Midbrain (tissue), 1 donor: ENCODE results near the gene SS18L1.
A peak's percentile ranks its signal among the peaks of the same experiment; 100 is the strongest.

Source experiments
- DNase-seq: peaks from one replicate; lab custom pipeline; 2025; lab: John Stamatoyannopoulos, UW

SS18L1 gene

DNA sequence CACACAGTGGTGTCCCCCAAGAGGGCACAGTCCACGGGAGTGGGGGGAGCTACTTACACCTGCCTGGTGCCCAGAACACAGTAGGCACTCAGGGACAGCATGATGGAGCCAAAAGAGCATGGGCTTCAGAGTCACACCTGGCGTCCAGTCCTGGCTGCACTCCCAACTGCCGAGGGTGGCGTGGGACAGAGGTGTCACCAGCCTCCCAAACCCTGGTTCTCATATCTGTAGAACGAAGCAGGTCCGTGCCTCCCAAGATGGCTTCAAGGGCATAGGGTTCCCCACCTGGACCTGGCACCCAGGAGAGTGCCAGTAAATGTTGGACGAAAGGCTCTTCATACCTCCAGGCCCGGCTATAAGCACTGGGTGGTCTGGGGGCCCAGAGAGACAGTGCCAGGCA is 67.6 kb downstream of the SS18L1 start:
- no peak for DNase-seq

DNA sequence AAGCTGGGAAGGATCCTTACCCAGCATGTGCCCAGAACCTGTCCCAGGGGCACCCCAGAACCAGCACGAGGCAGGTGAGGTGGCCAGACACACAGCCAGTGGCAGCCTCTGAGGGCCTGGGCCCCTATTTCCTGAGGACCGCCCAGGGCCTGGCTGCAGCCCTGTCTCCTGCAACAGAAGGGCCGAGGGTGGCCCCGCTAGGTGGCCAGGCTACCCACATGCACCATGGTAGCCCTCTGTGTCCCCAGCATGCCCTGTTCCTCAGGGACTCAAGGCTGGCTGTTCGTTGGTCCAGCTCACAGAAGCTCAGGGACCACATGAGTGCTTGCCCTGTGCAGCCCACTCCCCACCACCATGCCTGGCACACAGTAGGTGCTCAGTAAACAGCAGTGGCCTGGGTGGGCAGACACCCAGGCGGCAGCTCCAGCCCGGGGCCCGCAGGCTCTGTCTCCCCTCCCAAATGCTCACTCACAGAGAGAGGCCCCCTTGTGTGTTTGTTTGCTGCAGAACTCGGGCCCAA is 68.3 kb downstream of the SS18L1 start:
- DNase-seq = no peak

DNA sequence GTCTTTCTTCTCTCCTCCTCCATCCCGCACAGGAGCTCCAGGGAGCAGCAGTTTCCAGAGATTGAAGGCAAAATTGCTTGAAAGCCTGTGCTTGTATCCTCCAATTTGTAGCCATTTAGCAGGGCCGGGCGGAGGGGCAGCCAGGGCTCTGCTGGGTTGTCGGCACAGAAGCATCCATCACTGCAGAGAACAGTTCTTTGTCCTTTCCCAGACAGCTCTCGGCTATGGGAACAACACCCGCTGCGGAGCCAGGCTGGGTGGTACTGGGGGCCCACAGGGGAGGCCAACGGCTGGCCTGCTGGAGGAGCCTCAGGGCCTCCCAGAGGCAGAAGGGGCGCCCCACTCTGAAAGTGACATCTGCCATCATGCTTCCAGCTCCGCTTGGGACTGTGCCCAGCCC is 68.7 kb downstream of the SS18L1 start:
- DNase-seq = no peak

DNA sequence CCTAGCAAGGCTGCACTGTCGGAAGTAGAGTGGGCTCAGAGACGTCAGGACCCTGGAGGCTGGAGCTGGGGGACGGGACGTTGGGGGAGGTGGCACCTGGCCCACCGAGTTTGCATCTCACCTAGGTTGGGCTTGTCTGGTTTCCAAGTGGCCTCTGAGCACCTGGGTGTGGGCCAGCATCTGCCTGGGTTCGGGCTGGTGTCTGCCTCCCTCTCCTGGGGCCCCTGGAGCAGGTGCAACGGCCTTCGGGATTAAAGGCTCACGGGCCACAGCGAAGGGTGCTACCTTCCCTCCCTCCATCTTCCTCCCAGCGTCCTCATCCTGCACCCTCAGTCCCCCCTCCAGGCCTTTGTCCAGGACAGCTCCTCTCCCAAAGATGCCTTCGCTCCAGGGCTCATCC is 70.5 kb downstream of the SS18L1 start:
- no peak for DNase-seq

DNA sequence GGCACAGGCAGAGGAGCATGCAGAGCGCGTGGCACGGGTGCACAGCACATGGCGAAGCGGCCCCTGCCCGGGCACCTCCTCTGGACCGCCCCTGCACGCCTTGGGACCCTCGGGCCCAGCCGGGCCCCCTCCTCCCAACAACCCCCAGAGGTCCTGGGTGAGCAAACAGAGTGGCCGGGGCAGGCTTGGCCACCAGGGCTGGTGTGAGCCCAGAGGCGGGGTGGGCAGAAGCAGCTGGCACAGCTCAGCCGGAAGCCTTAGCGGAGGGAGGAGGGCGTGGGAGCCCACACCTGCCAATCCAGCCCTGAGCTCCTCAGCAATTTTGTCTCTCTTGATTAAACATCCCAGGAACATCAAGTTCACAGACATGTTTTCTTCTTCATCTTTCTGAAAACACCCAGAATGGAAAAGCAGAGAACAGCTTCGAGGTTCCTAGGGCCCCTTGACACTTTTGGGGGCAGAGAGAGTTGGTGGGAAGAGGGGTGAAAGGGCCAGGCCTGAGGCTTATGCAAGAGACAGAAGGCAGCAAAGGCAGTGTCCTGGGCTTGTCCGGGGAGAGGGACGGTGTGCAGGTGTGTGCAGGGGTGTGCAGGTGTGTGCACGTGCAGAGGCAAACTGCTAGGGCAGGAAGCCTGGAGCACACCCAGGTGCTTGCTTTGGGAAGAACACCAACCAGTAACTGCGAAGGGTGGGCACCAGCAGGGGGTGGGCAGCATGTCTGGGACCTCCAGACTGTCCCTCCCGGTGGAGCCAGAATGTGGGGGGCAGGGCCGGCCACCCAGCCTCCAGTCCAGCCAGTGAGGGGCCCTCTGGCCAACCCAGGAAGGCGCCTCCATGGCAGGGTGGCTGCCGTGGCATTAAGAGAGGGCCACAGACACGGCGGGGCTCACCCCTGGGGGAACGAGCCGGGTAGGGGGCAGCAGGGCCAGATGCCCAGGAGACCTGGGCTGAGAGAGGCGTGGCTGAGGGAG is 71.7 kb downstream of the SS18L1 start:
- DNase-seq = no peak

DNA sequence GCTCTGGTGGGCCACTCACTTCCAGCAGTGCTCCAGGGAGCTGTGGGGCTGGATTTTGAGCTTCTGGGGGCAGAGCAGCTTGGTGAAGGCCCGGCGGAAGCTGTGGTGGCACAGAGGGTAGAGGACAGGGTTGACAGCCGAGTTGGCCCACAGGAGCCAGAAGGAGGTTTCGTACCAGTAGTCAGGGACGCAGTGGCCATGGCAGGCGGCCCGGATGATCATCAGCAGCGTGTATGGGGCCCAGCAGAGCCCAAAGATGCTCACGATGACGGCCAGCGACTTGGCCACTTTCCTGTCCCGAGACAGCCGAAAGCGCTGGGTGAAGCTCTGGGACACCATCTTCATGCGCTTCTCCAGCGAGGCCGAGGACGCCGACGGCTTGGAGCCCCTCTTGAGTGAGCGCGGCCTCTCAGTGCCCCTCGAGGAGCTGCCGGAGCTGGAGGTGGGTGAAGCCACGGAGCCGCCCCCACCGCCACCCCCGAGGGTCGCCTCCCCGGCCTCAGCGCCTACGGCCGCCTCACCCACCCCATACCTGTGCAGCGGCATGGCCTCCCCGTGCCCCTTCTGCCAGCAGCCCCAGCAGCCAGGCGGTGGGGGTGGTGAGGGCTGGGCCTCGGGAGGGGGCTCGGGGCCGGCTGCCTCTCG is 72.5 kb downstream of the SS18L1 start:
- DNase-seq = no peak

DNA sequence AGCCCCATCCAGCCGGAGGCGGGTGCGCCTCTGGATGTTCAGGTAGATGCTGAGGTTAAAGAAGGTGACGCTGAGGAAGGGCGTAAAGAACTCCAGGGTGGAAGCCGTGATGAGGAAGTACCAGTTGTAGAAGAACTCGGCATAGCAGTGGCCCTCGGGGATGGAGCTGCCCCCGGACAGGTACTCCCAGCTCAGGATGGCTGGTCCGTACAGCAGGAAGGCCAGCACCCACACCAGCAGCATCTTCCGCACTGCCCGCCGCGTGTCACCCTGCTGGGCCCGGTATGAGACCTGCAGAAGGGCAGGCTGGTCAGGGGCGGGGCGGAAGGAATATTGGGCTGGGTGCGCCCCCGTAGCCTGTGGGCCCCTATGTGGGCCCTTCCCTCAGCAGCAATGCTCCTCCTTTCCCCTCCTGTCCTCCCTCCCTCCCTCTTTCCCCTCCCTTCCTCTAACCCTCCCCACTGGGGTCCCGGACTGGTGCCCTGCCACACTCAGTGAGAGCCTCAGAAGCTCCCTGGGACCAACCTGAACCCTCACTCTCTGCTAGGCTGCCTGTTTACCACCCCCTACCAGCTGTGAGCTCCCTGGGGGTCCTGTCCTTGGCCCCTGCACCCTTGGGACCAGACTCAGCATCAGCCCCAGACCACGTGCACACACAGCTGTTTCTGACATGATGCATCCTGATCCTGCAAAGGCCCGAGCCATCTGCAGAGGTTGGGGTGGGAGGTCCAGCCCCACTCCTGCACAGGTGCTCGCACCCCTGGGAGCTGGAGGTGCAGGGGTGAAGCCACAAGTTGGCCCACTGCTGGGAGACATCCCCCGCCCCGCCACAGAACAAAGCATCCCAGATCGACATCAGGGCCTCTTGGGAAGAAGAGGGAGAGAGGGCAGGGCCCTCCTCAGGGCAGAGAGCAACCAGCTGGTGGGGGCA is 73.3 kb downstream of the SS18L1 start:
- DNase-seq = no peak

DNA sequence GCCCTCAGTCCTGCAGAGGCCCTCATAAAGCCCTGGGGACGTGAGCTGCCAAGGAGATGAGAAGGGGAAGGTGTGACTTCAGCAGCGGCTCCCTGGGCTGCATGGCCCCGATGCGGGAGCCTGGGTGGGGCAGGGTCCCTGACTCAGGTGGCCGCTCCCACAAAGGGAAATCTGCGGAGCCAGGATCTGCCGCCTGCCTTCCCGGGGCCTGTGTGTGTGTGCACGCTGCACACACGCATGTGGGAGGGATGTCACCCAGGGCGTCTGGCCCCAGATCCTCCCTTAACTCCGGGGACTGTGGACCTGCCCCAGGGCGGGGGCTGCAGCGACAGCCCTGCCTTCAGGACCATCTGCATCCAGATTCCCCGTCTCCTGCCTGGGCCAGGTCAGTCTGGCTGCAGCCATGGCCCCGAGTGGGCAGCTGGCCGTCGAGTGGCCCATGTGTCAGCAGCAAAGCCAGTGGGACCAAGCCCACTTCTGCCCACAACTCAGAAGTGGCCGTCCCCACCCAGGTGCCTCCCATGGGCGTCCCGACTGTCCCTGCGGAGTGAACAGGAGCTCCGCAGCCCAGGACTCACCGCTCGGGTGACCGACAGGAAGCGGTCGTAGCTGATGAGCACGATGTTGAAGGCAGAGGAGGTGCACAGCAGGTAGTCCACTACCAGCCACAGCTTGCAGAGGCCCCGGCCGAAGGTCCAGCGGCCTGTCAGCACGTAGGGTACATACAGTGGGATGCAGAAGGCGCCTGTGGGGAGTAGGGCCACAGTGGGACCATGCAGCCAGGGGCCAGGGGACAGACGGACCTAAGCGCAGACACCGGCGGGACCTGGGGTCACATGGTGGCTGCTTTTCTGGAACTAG is 74.6 kb downstream of the SS18L1 start:
- DNase-seq = no peak

DNA sequence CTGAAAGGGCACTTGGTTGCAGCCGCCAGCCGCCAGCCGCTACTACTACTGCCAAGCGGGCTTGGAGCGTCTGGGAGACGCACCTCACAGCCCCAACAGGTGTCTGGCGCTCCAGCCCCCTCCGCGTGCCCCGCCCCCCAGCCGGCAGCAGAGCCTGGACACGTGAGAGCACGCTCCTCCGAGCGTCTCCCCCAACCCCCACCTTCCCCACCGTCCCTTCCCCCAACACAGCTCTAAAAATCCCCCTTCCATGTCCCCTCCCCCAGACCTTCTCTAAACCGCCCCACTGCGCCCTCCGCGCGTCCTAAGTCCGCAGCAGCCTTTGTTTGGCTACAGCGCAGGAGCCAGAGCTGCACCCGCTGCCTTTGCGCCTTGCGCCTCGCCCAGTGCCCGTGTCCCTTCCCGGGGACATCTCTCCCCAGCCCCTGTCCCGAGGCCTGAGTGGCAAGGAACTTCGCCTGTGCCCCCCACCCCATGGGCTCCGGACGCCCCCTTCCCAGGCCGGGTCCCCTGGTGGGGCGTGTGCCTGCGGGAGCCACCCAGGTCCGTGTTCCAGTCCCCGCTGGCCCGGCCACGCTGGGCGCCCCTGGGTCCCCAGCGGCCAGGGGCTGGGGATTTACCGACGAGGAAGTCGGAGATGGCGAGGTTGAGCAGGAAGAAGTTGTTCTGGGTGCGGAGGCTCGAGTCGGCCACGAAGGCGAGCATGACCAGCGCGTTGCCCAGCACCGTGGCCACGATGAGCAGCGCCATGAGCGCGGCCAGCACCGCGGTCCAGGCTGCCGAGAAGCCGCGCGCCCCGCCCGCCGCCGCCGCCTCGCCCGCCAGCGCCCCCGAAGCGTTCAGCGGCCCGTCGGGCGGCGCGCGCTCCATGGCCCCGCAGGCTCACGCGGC is 75.8 kb downstream of the SS18L1 start:
- no peak for DNase-seq

DNA sequence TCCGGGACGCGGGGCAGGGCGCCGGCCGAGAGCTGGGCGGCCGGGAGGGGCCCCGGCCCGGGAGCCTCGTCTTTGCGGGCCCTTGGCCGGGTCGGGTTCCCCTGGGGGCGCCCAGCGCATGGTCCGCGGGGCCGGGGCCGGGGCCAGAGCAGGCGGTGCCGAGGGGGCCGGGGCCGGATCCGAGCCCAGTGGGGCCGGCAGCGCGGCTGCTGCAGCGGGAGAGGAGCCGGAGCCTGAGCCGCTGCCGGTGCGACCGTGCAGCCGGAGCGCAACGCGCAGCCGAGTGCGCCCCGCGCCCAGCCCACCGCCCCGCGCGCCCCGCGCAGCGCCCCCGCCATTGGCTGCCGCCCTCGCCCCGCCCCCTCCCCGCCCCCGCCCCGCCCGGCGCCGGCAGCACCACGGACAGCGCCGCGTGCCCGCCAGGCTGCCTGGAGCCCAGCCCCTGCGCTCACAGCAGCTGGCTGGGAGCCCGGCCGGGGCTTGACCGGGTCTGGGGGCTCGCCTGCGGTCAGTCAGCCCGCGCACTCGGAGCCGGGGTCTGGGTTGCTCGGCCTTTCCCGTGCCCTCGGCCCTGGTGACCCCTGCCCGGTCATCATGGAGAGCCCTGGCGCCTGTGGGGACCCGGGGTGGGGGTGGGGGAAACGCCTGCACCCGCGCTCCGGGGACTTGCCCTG is 76.6 kb downstream of the SS18L1 start, which contains the start of gene HRH3:
TSS of gene HRH3 (minus strand) at position 287 of the 674 bp plus-strand sequence. CDS start 308 bp downstream, outside the sequence.
- DNase-seq = peak; percentile 45

DNA sequence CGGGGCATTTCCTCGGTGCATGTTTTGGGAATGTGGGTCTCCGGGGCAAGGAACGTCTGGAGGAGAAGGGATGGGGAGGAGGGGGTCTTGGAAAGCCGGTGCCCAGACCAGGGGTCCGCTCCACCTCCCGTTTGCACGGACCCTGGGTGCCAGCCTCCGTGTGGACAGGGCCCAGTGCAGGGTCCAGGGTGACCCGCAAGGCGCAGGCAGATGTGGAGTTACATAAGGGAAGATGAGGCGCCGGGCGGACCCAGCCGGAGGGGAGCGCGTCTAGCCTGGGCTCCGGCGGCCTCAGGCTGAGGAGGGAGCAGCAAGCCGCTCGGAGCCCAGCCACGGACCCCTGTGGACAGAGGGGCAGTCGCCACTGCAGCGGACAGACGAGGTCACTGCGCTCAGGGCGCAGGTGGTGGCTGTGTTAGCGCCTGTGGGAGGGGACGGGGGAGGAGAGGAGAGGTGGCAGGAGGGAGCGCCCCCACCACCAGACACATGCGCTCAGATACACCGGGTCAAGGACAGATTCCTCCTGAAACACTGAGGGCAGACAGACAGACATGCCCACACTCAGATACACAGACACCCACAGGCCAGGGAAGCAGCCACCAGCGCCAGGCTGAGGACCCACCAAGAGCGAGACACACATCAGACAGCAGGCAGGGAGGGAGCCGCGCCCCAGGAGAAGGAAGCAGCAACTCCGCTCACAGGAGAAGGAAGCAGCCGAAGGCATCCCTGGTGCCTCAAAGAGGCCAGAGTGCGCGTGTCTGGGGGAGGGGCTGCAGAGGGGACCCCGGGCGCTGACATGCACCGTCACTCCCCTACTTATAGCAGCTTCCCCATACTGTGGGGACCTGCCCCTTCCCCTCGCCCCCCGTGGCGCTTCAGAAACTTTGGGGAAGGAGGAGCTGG is 77.3 kb downstream of the SS18L1 start:
- DNase-seq = no peak

DNA sequence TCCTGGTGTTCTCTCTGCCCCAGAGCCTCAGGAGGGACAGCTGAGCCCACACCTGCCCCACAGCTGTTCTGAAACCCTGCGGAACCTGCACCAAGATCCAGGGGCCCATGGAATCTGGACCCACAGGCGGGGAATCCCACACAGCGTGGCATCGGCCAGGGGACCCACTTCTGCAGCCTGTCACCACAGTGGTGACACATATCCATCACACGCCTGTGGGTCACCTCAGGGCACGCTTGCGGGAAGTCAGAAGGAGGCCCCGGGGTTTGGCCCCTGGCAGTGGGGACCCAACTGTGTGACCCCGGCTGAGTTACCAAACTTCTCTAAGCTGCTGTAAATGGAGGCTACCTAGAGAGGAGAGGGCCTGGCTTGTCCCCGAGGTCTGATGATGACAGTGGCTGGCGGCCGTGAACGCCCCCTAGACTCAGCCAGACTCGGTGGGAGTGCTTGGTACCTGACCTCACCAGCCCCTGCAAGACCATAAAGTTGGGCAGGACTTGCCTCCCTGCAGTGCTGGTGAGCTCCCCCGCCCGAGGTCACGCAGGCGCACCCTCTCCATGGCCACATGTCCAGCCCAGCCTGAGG is 78.8 kb downstream of the SS18L1 start:
- DNase-seq = no peak

DNA sequence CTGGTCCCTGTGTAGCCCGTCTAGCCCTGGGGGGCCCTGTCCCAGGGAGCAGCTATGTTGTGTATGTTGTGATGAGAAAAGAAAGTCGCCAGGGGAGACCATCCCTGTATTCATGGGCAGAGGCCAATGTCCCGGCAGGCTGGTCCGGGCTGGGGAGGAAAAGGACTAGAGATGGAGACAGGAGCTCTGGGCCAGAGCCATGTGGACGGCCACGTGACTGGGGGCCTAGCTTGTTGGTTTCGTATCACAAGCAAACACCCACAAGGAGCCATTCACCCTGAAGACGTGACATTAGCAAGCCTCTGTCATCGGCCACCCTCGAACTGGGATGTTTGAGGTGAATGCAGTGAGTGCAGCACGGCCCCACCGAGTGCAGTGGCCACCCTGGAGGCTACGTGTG is 79.4 kb downstream of the SS18L1 start:
- no peak for DNase-seq

DNA sequence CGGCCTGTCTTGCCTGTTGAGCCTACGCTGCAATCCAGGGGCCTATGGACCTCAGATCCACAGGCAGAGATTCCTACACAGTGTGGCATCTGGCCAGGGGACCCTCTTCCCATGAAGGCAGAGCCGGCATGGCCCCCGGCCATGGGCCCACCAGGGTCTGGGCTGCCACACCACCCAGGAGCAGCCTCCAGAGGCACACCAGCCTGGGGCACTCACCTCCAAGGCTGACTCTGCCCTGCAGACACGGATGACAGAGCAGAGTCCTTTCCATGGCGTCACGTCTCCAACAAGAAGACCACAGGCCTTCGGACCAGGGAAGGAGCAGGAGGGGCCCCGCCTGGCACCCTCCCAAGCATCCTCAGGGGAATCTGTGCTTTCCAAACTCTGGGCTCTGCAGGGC is 80.0 kb downstream of the SS18L1 start:
- no peak for DNase-seq

DNA sequence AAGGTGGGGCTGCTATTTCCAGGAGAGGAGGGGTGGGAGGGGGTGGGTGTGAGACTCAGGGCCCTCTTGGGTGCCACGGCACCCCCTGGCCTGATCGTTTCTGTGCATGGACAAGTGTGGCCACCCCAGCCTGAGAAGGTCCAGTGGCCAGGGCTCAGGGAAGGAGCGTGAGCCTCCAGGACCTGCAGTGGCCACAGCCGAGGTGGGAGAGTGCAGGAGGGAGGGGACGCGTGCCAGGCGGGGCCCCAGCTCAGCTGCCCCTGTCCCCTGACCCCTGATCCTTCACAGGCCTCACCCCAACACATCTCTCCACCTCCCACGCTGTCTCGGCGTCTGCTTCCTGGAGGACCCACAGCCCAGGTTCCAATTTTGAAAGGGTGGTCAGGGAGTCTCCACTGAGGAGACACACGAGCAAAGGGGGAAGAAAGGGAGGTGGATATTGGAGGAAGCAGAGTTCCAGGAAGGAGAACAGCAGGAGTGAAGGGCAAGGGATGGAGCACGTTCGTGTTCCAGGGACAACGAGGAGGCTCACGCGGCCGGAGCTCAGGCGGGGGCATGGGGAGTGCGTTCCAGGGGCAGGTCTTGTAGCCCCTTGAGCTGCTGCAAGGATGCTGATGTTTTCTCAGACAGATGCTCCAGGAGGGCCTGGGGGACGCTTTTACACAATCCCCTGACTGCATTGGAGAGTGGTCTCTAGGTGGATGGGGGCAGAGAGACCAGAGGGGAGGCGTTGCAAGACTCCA is 80.7 kb downstream of the SS18L1 start:
- no peak for DNase-seq

DNA sequence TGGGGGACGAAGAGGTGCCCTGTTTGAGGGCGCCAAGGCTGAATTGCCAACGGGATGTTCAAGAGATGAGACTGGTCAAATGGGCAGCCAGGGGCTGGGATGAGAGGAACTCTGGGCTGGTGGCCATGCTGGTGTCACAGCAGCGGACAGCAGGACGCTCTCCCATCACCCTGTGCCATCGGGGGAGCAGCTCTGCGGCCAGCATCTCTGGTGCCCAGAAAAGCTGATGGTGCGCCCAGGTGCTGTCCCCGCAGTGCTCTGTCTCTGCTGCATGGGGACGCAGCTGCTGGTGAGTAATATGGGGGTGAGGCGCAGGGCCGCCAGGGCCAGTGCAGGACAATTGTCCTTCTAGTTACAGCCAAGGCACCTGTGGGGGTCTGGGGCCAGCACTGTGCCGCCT is 81.5 kb downstream of the SS18L1 start:
- DNase-seq = no peak
